Large intestine (tissue), 1 donor: ENCODE data around the gene AURKB. TPM values are rescaled to one million over a fixed set of nuclear protein-coding genes. Genes with fewer than 3 reads are reported as not detected.

Source experiments
- polyA plus RNA-seq: library from polyadenylated mRNA; unstranded; fragments of 120-200 nt; gene quantifications from one replicate; pipeline ENCODE4 v1.2.1, GENCODE V29; 2013

AURKB gene
- polyA plus RNA-seq, 1 donor, result 22.6 TPM

Other genes starting within 250 kb of the AURKB start
- 1.3 TPM for gene GUCY2D, start 208.0 kb downstream of the AURKB start, polyA plus RNA-seq
- gene ALOX15B, start 171.5 kb downstream of the AURKB start, polyA plus RNA-seq, result 0.46 TPM
- gene ALOX12B, start 122.9 kb downstream of the AURKB start, polyA plus RNA-seq, result 2.8 TPM
- gene ALOXE3, start 92.1 kb downstream of the AURKB start, polyA plus RNA-seq, result 0.01 TPM
- gene HES7, start 86.5 kb downstream of the AURKB start, polyA plus RNA-seq, result 0.16 TPM
- 27.2 TPM for gene PER1, start 58.2 kb downstream of the AURKB start, polyA plus RNA-seq
- 95.0 TPM for gene VAMP2, start 47.6 kb downstream of the AURKB start, polyA plus RNA-seq
- 11.4 TPM for gene TMEM107, start 34.2 kb downstream of the AURKB start, polyA plus RNA-seq
- gene BORCS6, start 20.4 kb downstream of the AURKB start, polyA plus RNA-seq, result 6.3 TPM
- 25.3 TPM for gene CTC1, start 37.5 kb upstream of the AURKB start, polyA plus RNA-seq
- 25.3 TPM for gene PFAS, start 38.7 kb upstream of the AURKB start, polyA plus RNA-seq
- 25.9 TPM for gene RANGRF, start 78.1 kb upstream of the AURKB start, polyA plus RNA-seq
- gene SLC25A35, start 84.8 kb upstream of the AURKB start, polyA plus RNA-seq, result 2.3 TPM
- 5.7 TPM for gene ARHGEF15, start 99.7 kb upstream of the AURKB start, polyA plus RNA-seq
- gene ODF4, start 129.3 kb upstream of the AURKB start, polyA plus RNA-seq, result not detected
- gene RPL26, start 172.6 kb upstream of the AURKB start, polyA plus RNA-seq, result 3,709 TPM
- 0.13 TPM for gene RNF222, start 187.3 kb upstream of the AURKB start, polyA plus RNA-seq
- gene NDEL1, start 225.3 kb upstream of the AURKB start, polyA plus RNA-seq, result 36.6 TPM